ENCODE data around the gene PDPK1.
"Not testable (repeated sequence)": the region's sequence is repeated elsewhere in the genome, so short reads cannot be mapped to it uniquely, and the experiment has no call there.

Gene PDPK1

GRCh38 chr16:2533912-2534311, 3.9 kb upstream of the PDPK1 start:
- no peak for DNase-seq
- no peak for TF ChIP-seq GATA1 (IDR thresholded peaks at IDR 0.05; ENCODE audit: low read depth, low read length)
- TF ChIP-seq POLR2A (IDR thresholded peaks at IDR 0.05; ENCODE audit: low read length), result no peak

GRCh38 chr16:2534335-2534734, 3.5 kb upstream of the PDPK1 start:
- DNase-seq, result not testable (repeated sequence)

GRCh38 chr16:2535625-2536013, 2.2 kb upstream of the PDPK1 start:
- DNase-seq, result no peak

DNA sequence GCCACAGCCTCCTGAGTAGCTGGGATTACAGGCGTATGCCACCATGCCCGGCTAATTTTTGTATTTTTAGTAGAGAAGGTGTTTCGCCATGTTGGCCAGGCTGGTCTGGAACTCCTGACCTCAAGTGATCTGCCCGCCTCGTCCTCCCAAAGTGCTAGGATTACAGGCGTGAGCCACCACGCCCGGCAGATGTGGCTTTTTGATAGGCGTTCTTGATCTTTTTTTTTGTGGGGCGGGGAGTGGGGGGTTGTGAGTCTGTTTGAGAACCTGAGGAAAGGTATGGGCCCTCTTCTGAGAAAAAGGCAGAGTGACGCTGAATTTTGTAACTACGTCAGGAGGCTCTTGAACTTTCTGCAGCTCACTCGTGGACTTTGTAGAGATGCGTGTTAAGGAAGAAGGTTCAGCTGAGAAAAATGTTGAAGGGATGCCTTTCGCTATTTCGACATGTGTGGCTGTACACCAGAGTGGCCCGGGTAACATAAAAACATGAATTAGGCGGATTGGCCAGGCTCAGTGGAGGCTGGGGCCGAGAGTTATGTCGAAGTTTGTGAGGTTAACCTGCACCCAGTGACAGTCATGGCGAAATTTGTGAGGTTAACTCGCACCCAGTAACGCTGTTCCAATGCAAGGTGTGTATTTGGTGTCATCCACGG, 1.5 kb downstream of the PDPK1 start:
- peak in 1 of 2 experiments; percentile 66 for DNase-seq

More at GRCh38 chr16:2535625-2536013, 2.2 kb upstream of the PDPK1 start:
- TF ChIP-seq POLR2A (IDR thresholded peaks at IDR 0.05; ENCODE audit: low read length) (no peak), GATA1 (IDR thresholded peaks at IDR 0.05; ENCODE audit: low read depth, low read length) (no peak)

DNA sequence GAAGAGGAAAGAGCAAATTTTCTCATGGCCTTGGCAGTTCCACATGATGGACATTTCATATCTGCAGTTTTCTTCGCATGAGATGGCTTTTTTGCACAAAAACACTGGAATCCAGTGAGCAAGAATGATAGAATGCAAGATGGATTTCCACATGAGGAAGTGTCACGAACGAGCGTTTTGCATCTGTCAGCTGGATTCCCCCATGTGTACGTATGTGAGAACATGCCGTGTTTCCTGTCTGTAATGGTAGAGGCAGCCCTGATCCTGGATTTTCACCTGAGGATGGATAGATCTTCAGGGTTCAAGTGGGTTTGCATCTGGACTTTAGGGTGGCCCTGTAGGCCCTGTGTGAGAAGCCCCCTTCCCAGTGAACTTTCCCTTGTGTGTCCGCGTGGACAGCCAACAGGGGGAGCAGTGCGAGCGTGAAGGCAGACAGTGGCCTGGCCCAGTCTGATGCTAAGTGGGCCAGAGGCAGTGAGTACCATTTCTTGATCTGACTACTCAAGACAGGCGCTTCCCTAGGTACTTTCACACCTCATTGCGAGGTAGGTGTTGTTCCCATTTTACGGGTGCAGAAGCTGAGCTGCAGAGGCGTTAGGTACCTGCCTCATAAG, 2.1 kb downstream of the PDPK1 start:
- peak; percentile 45 to 46 for DNase-seq

DNA sequence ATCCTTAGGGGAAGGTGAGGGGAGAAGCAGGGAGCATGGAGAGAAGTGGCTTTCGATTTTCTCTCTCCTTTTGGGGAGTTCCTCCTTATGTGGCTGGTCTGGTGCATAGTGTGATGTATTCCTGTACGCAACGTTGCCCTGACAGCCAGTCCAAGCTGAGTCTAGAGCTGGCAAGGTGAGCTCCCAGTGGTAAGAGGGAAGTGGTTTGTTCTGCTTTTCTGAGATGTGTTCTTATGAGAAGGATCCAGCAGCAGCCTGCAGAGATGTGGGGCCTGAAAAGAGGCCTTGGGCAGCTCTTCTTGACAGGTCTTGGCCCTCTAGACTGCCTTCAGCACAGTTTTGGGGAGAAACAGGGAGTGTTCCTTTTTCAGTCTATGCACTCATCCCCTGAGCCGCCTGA, 3.1 kb downstream of the PDPK1 start:
- DNase-seq, result not testable (repeated sequence)

- not testable (repeated sequence) for DNase-seq
Observed at GRCh38 chr16:2541409-2541808, 3.6 kb downstream of the PDPK1 start.

GRCh38 chr16:2543771-2544170, 6.0 kb downstream of the PDPK1 start:
- not testable (repeated sequence) for DNase-seq

DNA sequence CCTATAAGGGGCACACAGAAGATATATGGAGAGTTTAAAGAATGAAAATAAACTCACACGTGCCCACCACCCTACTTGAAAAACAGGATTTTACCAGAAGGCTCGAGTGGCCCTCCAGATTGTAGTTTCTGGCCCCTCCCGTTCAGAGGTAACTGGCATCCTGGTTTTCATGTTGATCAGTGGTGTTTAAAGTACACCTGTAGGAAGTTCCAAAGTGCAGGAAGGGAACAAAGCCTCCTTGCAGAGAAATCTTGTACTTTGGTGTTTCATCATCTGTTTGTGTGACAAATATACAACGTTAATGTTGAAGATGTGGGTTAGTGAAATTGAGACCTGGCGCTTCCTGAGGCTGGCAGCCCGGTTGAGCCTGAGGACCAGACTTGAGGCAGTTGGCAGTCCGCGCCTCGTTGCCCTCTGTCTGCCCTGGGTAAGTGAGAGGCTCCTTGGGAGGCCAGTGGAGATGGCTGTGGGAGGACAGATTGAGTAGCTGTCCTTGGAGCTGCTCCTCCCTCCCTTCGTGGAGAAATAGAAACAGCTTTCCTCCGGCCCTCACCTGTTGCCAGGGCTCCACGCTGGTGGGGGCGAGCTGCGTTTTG, 12.6 kb downstream of the PDPK1 start:
- not testable (repeated sequence) for DNase-seq

GRCh38 chr16:2551420-2551889, 13.6 kb downstream of the PDPK1 start:
- not testable (repeated sequence) for DNase-seq

- DNase-seq, result not testable (repeated sequence)
Observed at GRCh38 chr16:2554709-2555425, 17.0 kb downstream of the PDPK1 start.

DNA sequence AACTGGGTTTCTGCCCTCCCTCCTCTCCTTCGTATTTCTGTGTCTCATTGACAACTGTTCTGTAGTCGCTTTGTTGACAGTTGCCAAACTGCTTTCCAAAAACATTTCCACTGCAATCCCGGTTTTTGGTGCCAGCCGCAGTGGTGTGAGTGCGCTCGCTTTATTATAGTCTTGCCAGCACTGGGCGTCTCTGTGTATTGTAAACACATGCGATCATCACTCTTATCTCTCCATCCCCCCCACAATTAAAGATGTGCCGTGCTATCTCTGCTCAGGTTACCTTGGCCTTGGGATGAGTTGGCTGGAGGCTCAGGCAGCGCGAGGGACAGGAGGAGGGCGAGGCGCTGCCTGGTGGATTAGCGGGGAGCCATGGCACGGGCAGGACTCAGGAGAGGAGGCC, 19.3 kb downstream of the PDPK1 start:
- DNase-seq, result not testable (repeated sequence)

DNA sequence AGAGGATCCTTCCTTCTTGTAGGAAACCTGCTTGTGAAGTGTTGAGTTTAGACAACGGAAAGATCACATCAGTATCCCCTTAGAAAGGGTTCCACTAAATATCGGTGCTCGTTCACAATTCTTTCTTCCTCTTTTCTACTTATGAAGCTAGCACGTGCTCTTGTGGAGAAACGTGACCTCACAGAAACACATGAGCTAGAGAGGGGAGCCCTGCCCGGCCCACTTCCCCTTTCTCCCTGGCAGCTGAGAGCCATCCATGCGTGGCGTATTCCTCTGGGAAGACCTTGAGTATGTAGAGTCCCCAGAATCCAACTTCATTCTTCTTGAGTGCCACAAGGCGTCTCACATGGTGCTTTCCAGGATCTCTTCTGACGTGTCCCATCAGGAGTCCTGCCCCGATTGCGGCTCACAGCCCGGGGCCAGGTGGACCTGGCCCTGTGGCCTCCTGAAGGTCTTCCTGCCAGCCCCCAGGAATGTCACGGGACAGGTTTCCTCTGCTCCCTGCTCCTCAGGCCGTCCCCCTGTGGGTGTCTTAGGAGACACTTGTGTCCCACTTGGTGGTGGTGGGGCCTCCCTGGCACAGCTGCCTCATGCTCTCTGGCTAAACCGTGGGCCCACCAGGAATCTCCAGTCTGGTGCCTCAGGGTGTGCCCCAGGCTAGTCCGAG, 22.4 kb downstream of the PDPK1 start:
- not testable (repeated sequence) for DNase-seq

DNA sequence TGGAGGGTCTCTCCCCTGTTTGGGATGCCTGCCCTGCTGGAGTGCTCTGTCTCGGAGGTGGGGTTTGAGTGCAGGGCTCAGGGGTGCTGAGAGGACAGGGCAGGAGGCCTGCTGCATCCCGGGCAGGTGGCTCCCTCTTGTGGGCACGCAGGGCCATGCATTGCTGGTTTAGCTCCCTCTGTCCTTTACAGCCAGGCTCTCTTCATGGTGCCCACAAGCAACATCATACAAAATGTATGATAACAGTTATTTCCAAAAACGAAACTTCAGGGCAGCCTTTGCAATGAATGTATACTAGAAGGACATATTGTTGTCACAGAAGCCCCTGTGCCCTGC, 22.9 kb downstream of the PDPK1 start:
- not testable (repeated sequence) for DNase-seq

GRCh38 chr16:2567506-2567905, 29.7 kb downstream of the PDPK1 start:
- not testable (repeated sequence) for DNase-seq

DNA sequence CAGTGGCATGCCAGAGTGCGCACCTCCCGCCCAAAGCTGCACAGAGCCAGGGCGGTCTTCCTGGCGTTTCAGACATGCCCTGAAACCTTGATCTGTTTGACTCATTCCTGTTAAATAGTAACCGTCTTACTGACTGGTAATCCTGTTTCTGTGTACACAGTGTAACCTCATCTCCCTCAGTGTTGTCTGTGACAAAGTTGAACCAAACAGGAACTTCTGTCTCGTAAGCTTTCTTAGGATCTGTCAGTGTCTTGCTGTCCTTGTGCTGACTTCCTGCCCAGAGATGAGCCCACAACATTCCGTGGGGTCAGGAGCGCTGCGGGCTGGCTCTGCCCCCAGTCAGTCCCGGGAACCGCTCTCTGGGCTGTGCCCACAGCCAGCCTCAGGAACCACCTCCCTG, 30.8 kb downstream of the PDPK1 start:
- DNase-seq, result not testable (repeated sequence)

- DNase-seq, result not testable (repeated sequence)
Observed at GRCh38 chr16:2572704-2573103, 34.9 kb downstream of the PDPK1 start.

- DNase-seq, result not testable (repeated sequence)
Observed at GRCh38 chr16:2575839-2576238, 38.0 kb downstream of the PDPK1 start.

GRCh38 chr16:2577044-2577443, 39.2 kb downstream of the PDPK1 start:
- DNase-seq, result not testable (repeated sequence)

DNA sequence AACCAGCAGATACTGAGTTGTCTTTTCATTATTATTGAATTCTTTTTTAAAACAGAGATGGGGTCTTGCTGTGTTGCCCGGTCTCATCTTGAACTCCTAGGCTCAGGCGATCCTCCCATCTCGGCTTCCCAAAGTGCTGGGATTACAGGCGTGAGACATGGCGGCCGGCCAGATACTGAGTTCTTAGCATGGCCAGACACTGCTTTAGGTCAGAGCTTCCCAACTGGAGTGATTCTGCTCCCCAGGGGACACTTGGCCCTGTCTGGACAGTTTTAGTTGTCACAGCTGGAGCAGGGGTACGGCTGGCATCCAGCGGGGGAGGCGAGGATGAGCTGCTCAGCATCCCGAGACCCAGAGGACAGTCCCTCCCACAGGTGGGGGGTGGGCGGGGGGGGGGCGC, 41.1 kb downstream of the PDPK1 start:
- not testable (repeated sequence) for DNase-seq

GRCh38 chr16:2580143-2580542, 42.3 kb downstream of the PDPK1 start:
- peak in 1 of 2 experiments; percentile 17 for DNase-seq

DNA sequence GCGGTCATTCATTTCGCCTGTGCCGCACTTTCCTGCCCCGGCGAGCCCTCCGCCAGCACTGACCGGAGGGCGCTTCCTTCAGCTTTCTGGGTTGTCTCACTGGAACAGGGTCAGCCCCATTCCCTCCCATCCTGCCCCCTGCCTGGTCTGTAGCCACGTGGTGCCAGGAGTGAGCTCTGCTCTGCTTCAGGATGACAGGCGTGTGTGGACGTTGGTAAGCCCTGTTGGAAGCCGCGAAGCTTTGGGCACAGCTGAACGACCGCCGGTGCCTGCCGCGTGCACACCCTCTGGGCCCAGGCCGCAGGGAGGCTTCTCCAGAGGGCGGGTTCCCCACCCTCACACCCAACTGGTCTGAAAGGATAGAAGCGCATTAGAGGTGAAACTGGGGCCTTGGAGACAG, 43.0 kb downstream of the PDPK1 start:
- DNase-seq, result not testable (repeated sequence)

All from erythroblast (primary cell).